HPDE6-E6E7 (cell line): Measurements from ENCODE around the gene MPRIP.

Experiments
- DNase-seq: peaks from one replicate; pipeline ENCODE4 v3.0.0; 2011; ENCODE audit warnings: missing footprints; ENCODE audit errors: extremely low spot score

MPRIP gene

DNA sequence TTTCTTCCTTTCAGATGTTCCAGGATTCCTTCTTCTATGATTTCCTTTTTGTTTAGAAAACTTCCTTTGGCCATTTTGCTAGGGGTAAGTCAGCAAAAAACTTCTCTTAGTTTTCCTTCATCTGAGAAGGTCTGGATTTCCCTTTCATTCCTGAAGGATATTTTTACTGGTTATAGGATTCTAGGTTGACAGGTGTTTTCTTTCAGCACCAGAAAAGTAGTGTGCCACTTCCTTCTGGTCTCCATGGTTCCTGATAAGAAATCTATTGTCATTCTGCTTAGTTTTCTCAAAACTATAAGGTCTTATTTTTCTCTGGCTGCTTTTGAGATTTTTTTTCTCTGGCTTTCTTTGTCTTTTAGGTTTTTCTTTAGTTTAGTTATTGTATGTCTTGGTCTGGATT is 27.6 kb downstream of the MPRIP start:
- no peak for DNase-seq

- DNase-seq: no peak
Measured at GRCh38 chr17:17070931-17071330, 28.7 kb downstream of the MPRIP start.

DNA sequence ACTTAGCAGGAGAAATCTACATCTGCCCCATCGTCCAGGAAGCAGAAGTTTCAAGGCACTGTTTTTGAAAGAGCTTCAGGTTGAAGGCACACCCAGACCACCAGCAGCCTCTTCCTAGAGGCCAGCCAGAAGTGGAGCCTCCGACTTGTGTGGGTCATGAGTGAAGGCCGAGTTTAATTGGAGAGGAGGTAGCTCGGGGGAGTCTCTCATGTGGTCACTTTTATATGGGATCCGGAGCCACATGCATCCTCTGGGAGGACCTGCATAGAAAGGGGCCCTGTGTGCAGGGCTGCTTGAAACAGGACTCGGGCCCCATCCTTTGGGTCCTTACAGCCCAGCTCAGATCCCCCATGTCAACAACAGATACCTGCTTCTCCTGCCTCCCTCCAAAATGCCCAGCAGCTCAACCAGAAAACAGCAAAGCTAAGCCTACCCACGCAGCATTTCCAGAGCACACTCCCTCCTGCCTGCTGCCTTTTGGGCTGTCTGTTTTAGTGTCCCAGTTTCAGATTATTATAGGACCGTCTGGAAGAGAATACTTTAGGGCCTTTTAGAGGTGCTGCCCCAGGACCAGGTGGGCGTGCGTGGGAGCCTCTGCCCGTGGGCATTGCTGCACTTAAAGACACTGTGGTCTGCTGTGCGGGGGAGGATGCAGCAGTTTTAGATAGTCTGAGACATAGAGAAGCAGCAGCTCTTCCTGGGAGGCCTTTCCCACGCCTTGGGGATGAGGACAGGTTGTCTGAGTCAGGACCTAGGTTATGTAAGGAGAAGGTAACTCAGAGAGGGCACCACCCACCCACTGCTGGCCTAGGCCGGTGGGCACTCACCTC is 29.5 kb downstream of the MPRIP start:
- no peak for DNase-seq

GRCh38 chr17:17072546-17072945 is 30.3 kb downstream of the MPRIP start:
- no peak for DNase-seq

DNA sequence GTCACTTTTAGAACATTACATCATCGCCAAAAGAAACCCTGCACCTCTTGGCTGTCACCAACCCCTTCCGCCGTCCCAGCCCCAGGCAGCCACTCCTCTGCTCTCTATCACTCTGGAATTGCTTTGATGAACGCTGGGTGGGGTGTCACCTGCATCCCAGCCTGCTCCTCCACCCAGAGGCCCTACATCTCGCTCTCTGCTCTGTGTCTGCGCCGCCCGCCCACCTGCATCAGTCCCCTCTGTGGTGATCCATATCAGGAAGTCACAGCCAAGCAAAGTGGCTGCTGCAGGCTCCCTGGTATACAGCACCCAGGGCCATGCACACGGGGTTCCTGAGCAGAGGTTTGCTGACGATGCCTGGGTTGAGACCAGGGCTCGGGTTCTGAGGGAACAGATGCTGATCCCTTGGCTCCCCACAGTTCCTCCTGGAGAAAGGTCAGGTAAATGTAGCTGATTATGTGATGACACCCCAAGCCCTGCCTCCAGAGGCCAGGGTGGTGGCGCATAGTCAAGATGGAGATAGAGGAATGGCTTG is 30.8 kb downstream of the MPRIP start:
- no peak for DNase-seq

DNA sequence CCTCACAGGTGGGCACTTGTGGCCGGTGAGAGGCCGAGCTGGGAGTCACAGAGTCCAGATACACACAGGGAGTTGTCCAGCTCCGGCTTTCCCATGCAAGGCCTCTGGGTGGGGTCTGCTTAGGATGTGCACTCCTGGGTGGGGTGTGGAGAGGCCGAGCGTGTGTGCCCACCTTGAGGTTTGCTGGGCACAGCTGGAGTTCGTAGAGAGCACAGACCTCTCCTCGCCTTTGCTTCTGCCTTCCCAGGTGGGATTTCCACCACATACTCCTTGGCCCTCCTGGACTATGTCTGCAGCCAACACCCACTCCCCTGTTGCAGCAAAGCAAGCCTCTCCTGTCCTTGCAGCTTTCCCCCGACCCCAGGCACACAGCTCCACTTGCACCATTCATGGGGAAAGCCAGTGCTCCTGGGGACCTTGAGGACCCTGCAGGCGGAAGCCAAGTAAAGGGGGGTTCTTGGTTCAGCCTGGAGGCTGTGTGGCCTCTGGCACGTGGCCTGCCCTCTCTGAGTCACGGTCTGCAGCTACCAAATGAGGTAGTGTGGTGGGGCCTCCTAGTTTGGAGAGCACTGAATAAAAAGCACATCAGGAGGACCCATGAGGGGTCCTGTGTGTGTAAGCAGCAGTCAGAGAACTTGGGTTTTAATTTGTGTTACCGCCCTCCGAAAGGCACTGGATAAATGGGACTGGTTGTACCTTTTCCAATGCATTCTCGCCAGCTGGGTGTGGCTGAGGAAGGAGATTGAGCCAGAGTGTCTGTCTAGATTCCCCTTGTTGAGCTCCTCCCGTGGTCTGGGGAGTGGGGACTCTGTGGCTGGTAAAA is 31.5 kb downstream of the MPRIP start:
- DNase-seq: no peak

GRCh38 chr17:17075125-17075781 is 33.0 kb downstream of the MPRIP start:
- no peak for DNase-seq

DNA sequence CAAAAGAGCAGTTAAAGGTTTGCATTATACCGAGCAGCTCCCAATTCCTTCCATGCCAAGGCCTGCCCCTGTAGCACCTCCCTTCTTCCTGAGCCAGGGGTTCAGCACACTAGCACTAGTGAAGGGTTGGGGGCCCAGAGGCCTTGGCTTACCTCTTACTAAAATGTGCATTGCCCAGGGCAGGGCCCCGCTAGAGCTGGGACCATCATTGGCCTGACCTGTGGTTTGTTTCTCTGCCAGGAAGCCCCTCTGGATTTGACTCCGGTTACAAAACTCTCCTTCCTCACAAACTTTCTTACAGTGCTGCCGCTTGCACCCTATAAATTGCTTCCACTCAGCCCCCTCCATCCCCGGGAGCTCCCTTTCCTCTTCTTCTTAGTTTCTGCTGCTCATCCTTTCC is 33.8 kb downstream of the MPRIP start:
- DNase-seq: no peak

GRCh38 chr17:17077101-17077500 is 34.8 kb downstream of the MPRIP start:
- DNase-seq: no peak

- no peak for DNase-seq
Measured at GRCh38 chr17:17077861-17078732, 35.8 kb downstream of the MPRIP start.

- no peak for DNase-seq
Measured at GRCh38 chr17:17078832-17079231, 36.6 kb downstream of the MPRIP start.

DNA sequence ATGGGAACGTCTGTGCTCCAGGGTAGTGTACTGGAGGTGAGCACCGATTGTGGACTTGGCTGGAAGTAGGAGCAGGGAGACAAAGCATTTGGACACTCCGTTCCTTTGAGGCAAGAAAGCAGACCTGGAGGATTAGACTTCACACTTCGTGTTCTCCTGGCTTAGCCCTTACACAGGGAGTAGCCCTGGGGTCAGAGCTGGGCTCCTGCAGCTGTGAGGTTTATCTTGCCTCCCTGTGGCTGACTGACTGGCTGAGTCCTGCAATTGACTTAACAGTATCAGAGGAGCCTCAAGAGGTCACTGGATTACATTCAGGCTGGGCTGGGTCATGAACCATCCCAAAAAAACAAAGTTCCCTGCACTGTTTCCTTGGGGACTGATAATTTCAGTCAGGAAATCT is 37.1 kb downstream of the MPRIP start:
- DNase-seq: no peak

DNA sequence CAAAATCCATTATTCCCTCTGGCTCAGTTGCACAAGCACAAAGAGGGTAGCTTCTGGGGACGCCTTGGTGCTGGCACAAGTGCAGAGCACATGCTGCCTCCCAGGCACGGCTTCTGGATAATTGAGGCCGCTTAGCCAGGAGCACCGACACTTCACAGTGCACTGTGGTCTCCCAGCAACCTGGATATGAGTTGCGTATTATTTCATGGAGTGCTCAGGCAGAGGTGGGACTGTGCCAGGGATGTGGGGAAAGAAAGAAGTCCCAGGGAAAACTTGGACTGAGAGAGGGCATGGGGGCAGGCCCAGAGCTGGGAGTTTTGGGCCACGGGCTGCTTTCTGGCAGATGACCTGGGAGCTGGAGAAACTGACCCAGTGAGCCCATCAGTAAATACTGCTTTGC is 37.5 kb downstream of the MPRIP start:
- no peak for DNase-seq

GRCh38 chr17:17080181-17080631 is 37.9 kb downstream of the MPRIP start:
- DNase-seq: no peak

DNA sequence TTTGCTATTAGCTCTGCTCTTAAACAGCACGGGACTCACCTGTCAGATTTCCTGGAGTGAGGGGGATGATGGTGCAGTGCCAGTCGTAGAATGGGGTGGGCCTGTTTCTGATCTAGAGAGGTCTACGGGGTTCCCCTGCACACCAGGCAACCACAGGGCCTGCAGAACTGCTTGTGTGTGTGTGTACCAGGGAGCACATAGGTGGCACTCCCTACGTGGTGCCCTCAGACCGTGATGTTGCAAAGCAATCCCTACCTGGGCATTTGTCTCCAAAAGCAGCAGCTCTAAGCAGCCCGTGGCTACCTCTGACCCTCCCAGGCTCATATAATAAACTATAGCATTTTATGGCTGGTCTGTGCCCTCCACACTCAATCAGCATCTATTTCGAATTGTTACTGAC is 38.5 kb downstream of the MPRIP start:
- no peak for DNase-seq

GRCh38 chr17:17081304-17081940 is 39.2 kb downstream of the MPRIP start:
- DNase-seq: no peak

DNA sequence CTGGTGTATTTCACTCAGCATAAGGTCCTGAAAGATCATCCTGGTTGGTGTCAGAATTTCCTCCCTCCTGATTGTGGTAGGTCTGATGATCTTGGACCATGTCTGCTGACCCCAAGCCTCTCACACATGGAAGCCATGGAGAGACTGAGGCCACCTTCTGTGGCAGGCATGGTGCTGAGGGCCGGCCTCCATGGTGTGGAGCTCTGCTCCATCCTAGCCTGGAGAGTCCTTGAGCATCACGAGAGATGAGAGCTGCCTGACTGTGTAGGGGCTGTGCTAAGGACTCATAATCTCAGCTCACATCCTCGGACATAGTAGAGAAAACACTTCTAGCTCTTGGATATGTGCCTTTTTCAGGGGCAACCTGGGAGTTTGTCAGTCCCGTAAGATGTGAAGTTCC is 40.6 kb downstream of the MPRIP start:
- DNase-seq: no peak

GRCh38 chr17:17084317-17084835 is 42.1 kb downstream of the MPRIP start:
- DNase-seq: no peak

GRCh38 chr17:17084941-17085340 is 42.7 kb downstream of the MPRIP start:
- DNase-seq: no peak

DNA sequence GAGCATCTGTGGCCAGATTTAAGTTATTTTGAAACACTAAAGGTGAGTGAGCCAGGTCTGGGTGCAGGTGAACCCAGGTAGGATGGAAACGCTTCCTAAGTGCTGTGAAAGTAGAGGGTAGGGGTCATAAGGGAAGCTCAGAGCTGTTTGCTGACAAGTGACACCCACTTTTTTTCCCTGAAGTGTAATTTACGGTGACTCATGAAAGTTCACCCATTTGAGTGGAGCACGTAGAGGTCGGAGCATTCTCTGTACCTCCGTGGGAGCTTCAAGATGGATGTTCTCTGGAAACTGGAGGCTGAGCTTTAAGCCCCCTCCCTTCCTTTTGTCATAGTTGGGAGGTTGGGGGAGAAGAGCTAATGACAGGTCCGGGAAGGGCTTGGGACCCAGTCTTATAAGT is 44.3 kb downstream of the MPRIP start:
- DNase-seq: no peak
